ENCODE data around the gene TXNDC15. TPM values are rescaled to one million over a fixed set of nuclear protein-coding genes. Genes with fewer than 3 reads are reported as not detected.
"Not testable (repeated sequence)": the region's sequence is repeated elsewhere in the genome, so short reads cannot be mapped to it uniquely, and the experiment has no call there.

TXNDC15 gene
- total RNA-seq, 4 donors from 2014 or later, result 26.3 to 81.9 (median 45.6) TPM

GRCh38 chr5:134851307-134851923 is 22.8 kb upstream of the TXNDC15 start:
- no peak overlapping the region for H3K4me3 ChIP-seq
- no peaks in the 10 kb centered on the region for H3K9me3 ChIP-seq
- in situ Hi-C loops (cut with MboI; ENCODE audit: low pct_ligation_motif_present in 1 of 4, low pct_unique_long_range_greater_than_20kb in 1 of 4, low sequenced_read_pairs in 3 of 4) (no loop called here), intact Hi-C loops (cut with DNase I; ENCODE audit: low total_unique reads) (no loop called here)
- peaks cover 11 to 50% (median 24%) of the 10 kb centered on the region in 4 donors for H3K4me1 ChIP-seq
- 65 to 78% methylated on average over 1 of the region's 1 CpG for WGBS, 2 donors (ENCODE audit: low coverage in 1 of 2)
- no peak for DNase-seq
- no peak for TF ChIP-seq EP300 (IDR thresholded peaks at IDR 0.05; ENCODE audit: low read depth)
- TF ChIP-seq, protein P1, sequence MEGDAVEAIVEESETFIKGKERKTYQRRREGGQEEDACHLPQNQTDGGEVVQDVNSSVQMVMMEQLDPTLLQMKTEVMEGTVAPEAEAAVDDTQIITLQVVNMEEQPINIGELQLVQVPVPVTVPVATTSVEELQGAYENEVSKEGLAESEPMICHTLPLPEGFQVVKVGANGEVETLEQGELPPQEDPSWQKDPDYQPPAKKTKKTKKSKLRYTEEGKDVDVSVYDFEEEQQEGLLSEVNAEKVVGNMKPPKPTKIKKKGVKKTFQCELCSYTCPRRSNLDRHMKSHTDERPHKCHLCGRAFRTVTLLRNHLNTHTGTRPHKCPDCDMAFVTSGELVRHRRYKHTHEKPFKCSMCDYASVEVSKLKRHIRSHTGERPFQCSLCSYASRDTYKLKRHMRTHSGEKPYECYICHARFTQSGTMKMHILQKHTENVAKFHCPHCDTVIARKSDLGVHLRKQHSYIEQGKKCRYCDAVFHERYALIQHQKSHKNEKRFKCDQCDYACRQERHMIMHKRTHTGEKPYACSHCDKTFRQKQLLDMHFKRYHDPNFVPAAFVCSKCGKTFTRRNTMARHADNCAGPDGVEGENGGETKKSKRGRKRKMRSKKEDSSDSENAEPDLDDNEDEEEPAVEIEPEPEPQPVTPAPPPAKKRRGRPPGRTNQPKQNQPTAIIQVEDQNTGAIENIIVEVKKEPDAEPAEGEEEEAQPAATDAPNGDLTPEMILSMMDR (IDR thresholded peaks at IDR 0.05), result peak in 1 of 5 experiments; percentile 15
- no peaks in the 10 kb centered on the region for H3K27me3 ChIP-seq
- H3K27ac ChIP-seq, result no peak overlapping the region
- H3K36me3 ChIP-seq, result peaks cover 0 to 25% (median 6%) of the 10 kb centered on the region in 4 donors

DNA sequence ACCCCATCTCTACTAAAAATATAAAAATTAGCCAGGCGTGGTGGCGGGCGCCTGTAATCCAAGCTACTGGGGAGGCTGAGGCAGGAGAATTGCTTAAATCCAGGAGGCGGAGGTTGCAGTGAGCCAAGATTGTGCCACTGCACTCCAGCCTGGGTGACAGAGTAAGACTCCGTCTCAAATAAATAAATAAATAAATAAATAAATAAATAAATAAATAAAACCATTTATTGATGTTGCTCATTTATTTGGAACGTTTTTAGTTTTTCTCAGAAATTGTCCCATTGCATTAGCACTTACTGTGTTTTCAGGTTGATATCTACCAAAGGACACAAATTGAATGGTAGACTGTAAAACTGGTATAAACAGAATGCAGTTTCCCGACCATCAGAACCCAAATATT is 17.7 kb upstream of the TXNDC15 start:
- H3K27me3 ChIP-seq; intact Hi-C loops (cut with DNase I; ENCODE audit: low total_unique reads); H3K4me3 ChIP-seq; DNase-seq; in situ Hi-C loops (cut with MboI; ENCODE audit: low pct_ligation_motif_present in 1 of 4, low pct_unique_long_range_greater_than_20kb in 1 of 4, low sequenced_read_pairs in 3 of 4); H3K9me3 ChIP-seq; H3K27ac ChIP-seq: not testable (repeated sequence)
- Histone ChIP-seq H3K4me1 (peaks cover 0 to 33% (median 5%) of the 10 kb centered on the region in 4 donors), H3K36me3 (peaks cover 0 to 45% (median 16%) of the 10 kb centered on the region in 4 donors)
- 67 to 92% methylated on average over 2 to 7 of the region's 7 CpGs for WGBS, 2 donors (ENCODE audit: low coverage in 1 of 2)

GRCh38 chr5:134857401-134857800 is 16.8 kb upstream of the TXNDC15 start:
- DNase-seq, result no peak
- in situ Hi-C loops (cut with MboI; ENCODE audit: low pct_ligation_motif_present in 1 of 4, low pct_unique_long_range_greater_than_20kb in 1 of 4, low sequenced_read_pairs in 3 of 4), result no loop called here
- 43 to 49% methylated on average over 3 of the region's 3 CpGs for whole genome bisulfite sequencing, 2 donors (ENCODE audit: low coverage in 1 of 2)

DNA sequence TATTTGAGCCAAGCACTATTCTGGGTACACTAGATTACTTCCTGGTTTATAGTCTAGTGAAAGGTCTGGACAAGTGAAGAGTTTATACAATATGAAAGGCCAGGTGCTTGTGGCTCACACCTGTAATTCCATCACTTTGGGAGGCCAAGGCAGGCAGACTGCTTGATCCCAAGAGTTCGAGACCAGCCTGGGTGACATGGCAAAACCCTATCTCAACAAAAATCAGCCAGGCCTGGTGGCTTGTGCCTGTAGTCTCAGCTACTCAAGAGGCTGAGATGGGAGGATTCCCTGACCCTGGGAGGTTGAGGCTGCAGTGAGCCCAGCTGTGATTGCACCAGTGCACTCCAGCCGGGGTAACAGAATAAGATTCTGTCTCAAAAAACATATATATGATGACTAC is 9.5 kb upstream of the TXNDC15 start:
- Histone ChIP-seq H3K27me3 (no peaks in the 10 kb centered on the region), H3K4me3 (no peak overlapping the region), H3K27ac (no peak overlapping the region), H3K4me1 (peaks cover 0 to 7% (median 0%) of the 10 kb centered on the region in 4 donors), H3K36me3 (peaks cover 0 to 7% (median 3%) of the 10 kb centered on the region in 4 donors), H3K9me3 (no peaks in the 10 kb centered on the region)
- in situ Hi-C loops (cut with MboI; ENCODE audit: low pct_ligation_motif_present in 1 of 4, low pct_unique_long_range_greater_than_20kb in 1 of 4, low sequenced_read_pairs in 3 of 4) (no loop called here), intact Hi-C loops (cut with DNase I; ENCODE audit: low total_unique reads) (no loop called here)
- no peak for DNase-seq
- TF ChIP-seq POLR2A (IDR thresholded peaks at IDR 0.05) (no peak), EP300 (IDR thresholded peaks at IDR 0.05; ENCODE audit: low read depth) (no peak), POLR2AphosphoS5 (IDR thresholded peaks at IDR 0.05) (no peak)
- TF ChIP-seq, protein P1 (IDR thresholded peaks at IDR 0.05), result no peak
- 84 to 100% methylated on average over 1 to 2 of the region's 2 CpGs for WGBS, 2 donors (ENCODE audit: low coverage in 1 of 2)

More at GRCh38 chr5:134857401-134857800, 16.8 kb upstream of the TXNDC15 start:
- H3K27ac ChIP-seq, result no peak overlapping the region
- H3K4me3 ChIP-seq, result no peak overlapping the region
- no peaks in the 10 kb centered on the region for H3K9me3 ChIP-seq
- no peaks in the 10 kb centered on the region for H3K27me3 ChIP-seq
- peaks cover 0 to 41% (median 16%) of the 10 kb centered on the region in 4 donors for H3K36me3 ChIP-seq
- peaks cover 0 to 30% (median 4%) of the 10 kb centered on the region in 4 donors for H3K4me1 ChIP-seq
- TF ChIP-seq, protein P1 (IDR thresholded peaks at IDR 0.05), result no peak
- TF ChIP-seq POLR2A (IDR thresholded peaks at IDR 0.05), result no peak
- intact Hi-C loops (cut with DNase I; ENCODE audit: low total_unique reads), result no loop called here

DNA sequence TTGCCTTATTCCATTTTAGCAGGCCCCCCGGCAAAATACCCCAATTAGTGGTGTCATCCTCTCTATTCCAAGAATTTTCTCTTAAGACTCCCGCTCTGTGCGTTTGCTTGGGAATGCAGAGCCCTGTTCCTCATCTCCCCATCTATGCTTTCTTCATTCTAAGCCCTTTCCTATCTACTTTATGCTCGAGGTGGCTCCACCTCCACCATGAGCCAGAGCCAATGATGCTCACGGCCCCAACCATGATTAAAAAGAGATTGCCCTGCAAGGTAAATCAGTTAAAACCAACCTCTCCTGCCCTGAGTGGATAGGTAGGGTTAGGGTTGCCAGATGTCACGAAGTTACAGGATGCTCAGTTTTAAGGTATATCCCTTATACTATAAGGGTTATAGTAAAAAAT is 677 bp upstream of the TXNDC15 start:
- no peaks in the 10 kb centered on the region for H3K27me3 ChIP-seq
- TF ChIP-seq POLR2AphosphoS5 (IDR thresholded peaks at IDR 0.05) (no peak), POLR2A (IDR thresholded peaks at IDR 0.05) (no peak), EP300 (IDR thresholded peaks at IDR 0.05; ENCODE audit: low read depth) (no peak)
- TF ChIP-seq, protein P1 (IDR thresholded peaks at IDR 0.05), result no peak
- in situ Hi-C loops (cut with MboI; ENCODE audit: low pct_ligation_motif_present in 1 of 4, low pct_unique_long_range_greater_than_20kb in 1 of 4, low sequenced_read_pairs in 3 of 4), result no loop called here
- no peak for DNase-seq
- peaks cover 7 to 30% (median 14%) of the 10 kb centered on the region in 4 donors for H3K4me1 ChIP-seq
- no peaks in the 10 kb centered on the region for H3K9me3 ChIP-seq
- no peaks in the 10 kb centered on the region for H3K36me3 ChIP-seq
- peak overlapping the region; percentile 83 to 97 (median 96) for H3K27ac ChIP-seq
- H3K4me3 ChIP-seq, result peak overlapping the region in 3 of 4 donors; percentile 54 to 86 (median 85)
- 84 to 87% methylated on average over 2 to 6 of the region's 6 CpGs for WGBS, 2 donors (ENCODE audit: low coverage in 1 of 2)
- intact Hi-C loops (cut with DNase I; ENCODE audit: low total_unique reads), result no loop called here
